Activated CD8-positive, alpha-beta memory T cell treated with anti-CD3 and anti-CD28 coated beads, Interleukin-2, amount 50 U/mL, for 48 hours (primary cell): ENCODE data around the gene VOPP1.

ENCODE experiments used
- DNase-seq: peaks from one replicate; pipeline ENCODE4 v3.0.0-alpha.2; 2020

The VOPP1 gene

GRCh38 chr7:55576753-55577152 lies 4.5 kb upstream of the VOPP1 start:
- no peak for DNase-seq

- no peak for DNase-seq
Measured at GRCh38 chr7:55575733-55576132, 3.4 kb upstream of the VOPP1 start.

- no peak for DNase-seq
Measured at GRCh38 chr7:55575098-55575497, 2.8 kb upstream of the VOPP1 start.

GRCh38 chr7:55574051-55574717 lies 1.9 kb upstream of the VOPP1 start:
- DNase-seq, result no peak

- DNase-seq, result no peak
Measured at GRCh38 chr7:55573234-55573900, 1.1 kb upstream of the VOPP1 start.

GRCh38 chr7:55571511-55572377 lies 558 bp downstream of the VOPP1 start:
- DNase-seq, result peak; percentile 82

- DNase-seq, result no peak
Measured at GRCh38 chr7:55570939-55571338, 1.4 kb downstream of the VOPP1 start.

GRCh38 chr7:55570218-55570873 lies 2.0 kb downstream of the VOPP1 start:
- no peak for DNase-seq

GRCh38 chr7:55569797-55570196 lies 2.5 kb downstream of the VOPP1 start:
- DNase-seq, result peak; percentile 67

GRCh38 chr7:55569269-55569663 lies 3.0 kb downstream of the VOPP1 start:
- no peak for DNase-seq

GRCh38 chr7:55568613-55569268 lies 3.6 kb downstream of the VOPP1 start:
- DNase-seq, result no peak

- no peak for DNase-seq
Measured at GRCh38 chr7:55567571-55567970, 4.7 kb downstream of the VOPP1 start.

- no peak for DNase-seq
Measured at GRCh38 chr7:55565681-55566080, 6.6 kb downstream of the VOPP1 start.

GRCh38 chr7:55563596-55564325 lies 8.5 kb downstream of the VOPP1 start:
- no peak for DNase-seq

GRCh38 chr7:55561690-55562089 lies 10.6 kb downstream of the VOPP1 start:
- DNase-seq, result no peak

GRCh38 chr7:55558962-55559920 lies 13.1 kb downstream of the VOPP1 start:
- no peak for DNase-seq

GRCh38 chr7:55557666-55558188 lies 14.6 kb downstream of the VOPP1 start:
- DNase-seq, result no peak

- DNase-seq, result no peak
Measured at GRCh38 chr7:55556492-55556891, 15.8 kb downstream of the VOPP1 start.

- no peak for DNase-seq
Measured at GRCh38 chr7:55556031-55556430, 16.3 kb downstream of the VOPP1 start.

- DNase-seq, result no peak
Measured at GRCh38 chr7:55555160-55555559, 17.1 kb downstream of the VOPP1 start.

- DNase-seq, result no peak
Measured at GRCh38 chr7:55554038-55554437, 18.3 kb downstream of the VOPP1 start.
